LNCAP (cell line): ENCODE data around the gene COL4A1.

Experiments used
- CTCF ChIP-seq: fragments of 450-650 bp; IDR thresholded peaks from 2 replicates; pipeline ENCODE4 v1.5.1; 2017; ENCODE audit warnings: mild to moderate bottlenecking

COL4A1 gene

GRCh38 chr13:110283736-110284517 is 23.0 kb downstream of the COL4A1 start:
- no peak for TF ChIP-seq CTCF

GRCh38 chr13:110282316-110282841 is 24.6 kb downstream of the COL4A1 start:
- no peak for TF ChIP-seq CTCF

GRCh38 chr13:110281736-110282135 is 25.2 kb downstream of the COL4A1 start:
- TF ChIP-seq CTCF: no peak

- TF ChIP-seq CTCF: no peak
These were observed 25.8 kb downstream of the COL4A1 start for GRCh38 chr13:110280985-110281688.

GRCh38 chr13:110280231-110280813 is 26.6 kb downstream of the COL4A1 start:
- no peak for TF ChIP-seq CTCF

- no peak for TF ChIP-seq CTCF
These were observed 27.3 kb downstream of the COL4A1 start for GRCh38 chr13:110279684-110280083.

- no peak for TF ChIP-seq CTCF
These were observed 28.1 kb downstream of the COL4A1 start for GRCh38 chr13:110278859-110279258.
